COR-L47 (cell line): ENCODE data around the gene PDGFD.

Experiments
- DNase-seq: peaks from one replicate; lab custom pipeline; 2025; lab: John Stamatoyannopoulos, UW

PDGFD gene

DNA sequence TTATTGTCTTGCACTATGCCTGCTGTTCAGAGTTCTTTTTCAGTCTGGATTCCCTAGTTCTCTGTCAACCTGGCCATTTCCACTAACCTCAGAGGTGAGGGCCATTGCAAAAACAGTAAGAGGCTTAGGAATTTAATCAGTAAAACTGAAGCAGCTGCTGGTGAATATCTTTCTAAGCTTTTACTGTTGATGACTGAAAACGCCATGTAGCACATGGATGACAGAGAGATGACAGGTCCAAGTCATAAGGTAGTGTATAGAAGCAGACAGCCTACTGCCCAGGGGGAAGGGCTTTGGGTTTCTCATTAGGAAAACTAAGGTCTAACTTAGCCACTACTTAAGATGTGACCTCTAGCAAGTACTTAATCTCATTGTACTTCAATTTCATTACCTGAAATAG lies 280.1 kb downstream of the PDGFD start:
- no peak for DNase-seq

DNA sequence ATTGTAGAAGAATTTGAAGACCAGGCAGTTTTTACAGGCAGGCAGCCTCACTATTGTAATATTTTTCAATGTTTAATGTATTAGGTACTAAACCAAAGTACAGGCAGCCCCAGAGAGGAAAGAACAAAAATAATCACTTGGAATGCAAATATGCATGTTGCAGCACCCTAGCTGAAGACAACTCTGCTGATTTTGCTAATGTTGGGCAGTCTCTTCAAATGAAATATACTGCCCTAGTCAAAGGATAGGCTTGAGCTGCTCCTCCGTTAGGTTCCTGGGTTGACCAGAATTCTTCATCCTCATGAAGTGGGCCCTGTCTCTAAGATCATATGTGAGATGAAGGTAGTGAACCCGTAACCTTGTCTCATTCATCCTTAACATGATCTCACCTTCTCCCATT lies 280.7 kb downstream of the PDGFD start:
- DNase-seq = no peak

DNA sequence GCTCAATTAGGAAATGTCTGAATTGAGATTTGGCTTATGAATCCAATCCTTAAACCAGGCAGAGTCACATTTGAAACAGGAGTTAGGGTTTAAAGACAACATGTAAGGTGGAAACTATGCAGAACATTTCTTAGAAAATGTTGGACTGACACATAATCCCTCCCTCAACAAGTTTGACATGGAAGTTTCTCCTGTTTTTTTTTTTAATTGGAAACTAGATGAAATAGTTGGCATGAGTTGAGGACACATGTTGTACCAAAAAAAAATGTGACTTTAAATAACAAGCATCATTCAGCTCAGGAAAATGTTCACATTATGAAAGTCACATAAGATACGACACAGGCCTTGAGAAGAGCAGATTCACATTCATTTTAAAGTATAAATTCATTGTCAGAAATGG lies 282.4 kb downstream of the PDGFD start:
- no peak for DNase-seq

DNA sequence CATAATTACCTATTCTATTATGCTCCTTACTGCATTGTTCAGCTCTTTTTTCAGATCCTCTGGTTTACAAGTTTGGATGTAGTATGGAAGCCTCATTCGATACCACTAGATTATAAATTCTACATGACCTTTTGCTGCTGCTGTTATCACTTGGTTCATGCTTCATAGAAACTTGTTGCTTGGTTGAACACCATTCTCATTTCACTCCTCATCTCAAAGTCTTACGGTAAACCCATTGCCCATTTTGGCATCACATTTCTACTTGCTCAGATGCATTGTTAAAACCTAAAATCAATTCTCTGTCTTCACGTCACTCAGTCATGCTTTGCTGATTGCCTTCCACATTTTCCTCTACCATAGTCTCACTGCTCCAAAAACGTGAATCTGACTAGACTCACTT lies 283.0 kb downstream of the PDGFD start:
- DNase-seq = no peak

DNA sequence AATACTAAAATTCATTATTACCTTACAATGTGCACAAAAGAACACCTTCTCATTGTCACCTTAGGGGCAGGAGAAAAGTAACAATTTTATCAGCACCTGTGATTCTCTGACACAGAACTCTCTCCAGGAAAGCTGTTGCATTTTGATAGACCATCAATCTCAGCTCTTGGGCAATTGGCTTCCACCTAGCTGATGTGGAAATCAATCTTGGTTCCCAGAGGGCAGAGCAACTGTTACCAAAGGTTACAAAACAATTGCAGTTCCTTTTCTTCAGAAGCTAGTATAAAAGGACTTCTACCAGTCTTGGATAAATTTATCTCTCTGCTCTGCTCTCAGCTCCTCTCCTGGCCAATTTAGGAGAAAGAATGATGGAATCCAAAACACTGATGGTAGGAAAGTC lies 285.3 kb downstream of the PDGFD start:
- DNase-seq = no peak

DNA sequence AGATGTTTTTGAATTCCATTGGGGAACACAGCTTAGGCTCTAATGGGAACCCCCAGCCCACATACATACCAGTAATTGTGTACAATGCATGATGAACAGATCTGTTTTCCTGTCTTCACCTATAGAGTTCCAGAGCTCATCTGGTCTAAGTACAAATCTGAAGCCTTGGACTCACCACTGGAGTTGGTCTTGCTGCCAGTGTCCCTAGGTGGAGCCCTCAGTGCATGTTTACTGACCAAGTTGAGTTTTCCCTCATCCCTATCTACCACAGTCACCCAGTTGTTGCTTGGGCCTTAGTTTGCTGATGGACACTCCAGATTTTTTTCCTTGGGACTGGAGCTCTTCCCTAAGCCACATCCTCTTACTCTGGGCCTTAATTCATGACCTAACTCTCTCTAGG lies 286.7 kb downstream of the PDGFD start:
- no peak for DNase-seq

DNA sequence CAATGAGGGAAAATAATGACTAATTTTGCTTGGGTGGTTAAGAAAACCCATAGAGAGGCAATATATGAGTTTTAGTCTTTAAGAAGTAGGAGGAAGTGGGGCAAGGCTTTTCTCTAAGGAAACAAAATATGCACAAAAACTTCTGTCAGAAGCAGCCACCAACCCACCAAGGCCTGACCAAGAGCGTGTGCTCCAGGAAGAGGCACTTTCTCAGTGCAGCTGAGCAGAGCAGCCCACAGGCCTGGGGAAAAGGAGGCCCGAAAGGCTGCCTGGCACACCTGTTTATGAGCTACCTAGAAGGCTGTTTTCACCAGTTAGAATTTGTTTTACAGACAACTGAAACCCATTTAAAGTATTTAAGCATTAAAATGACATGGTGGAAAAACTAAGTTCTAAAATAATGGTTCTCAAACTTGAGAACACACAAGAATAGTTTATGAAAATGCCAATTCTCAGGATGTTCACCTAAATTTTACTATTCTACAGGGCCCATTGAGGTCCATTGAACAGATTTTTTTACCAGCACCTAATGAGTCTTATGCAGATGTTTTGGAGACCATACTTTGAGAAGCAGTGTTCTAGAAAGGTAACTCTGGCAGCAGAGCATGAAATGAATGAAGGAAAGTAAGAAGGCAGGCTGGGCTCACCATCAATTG lies 288.0 kb downstream of the PDGFD start:
- no peak for DNase-seq

DNA sequence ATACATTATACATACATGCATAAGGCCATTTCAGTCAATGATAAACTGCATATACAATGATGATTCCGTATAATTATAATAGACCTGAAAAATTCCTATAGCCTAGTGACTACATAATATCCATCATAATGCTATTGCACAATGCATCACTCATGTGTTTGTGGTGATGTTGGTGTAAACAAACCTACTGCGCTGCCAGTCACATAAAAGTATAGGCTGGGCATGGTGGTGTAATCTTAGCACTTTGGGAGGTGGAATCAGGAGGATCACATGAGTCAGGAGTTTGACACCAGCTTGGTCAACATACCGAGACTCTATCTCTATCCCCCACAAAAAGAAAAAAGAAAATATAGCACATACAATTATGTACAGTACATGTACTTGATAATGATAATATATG lies 291.2 kb downstream of the PDGFD start:
- no peak for DNase-seq

DNA sequence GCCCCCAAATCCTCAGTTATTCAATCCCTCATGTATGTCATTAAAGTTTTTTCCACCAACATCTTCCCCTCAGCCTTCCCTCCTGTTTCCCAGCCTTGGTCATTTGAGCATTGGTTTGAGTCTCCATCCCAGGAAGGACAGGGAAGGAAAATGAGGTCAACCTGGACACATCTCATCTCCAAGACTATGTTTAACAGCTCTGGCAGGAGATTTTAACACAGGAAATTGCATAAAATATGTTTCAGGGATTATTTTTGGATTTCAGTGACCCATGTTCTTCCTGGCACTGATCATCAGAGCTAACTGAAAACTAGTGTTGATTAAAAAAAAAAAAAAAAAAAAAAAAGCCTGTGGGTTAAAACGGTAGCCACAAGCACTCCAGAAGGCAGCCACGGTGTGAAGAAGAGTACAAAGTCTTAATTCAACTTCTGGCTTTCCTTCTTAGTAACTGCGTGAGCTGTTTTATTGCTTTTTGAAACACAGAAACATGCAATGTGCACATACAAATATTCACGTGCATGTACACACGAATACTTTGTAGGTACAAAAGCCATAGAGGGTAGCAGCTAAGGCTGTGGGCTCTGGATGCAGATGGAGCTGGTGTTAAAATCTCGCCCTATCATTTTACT lies 291.9 kb downstream of the PDGFD start:
- no peak for DNase-seq

DNA sequence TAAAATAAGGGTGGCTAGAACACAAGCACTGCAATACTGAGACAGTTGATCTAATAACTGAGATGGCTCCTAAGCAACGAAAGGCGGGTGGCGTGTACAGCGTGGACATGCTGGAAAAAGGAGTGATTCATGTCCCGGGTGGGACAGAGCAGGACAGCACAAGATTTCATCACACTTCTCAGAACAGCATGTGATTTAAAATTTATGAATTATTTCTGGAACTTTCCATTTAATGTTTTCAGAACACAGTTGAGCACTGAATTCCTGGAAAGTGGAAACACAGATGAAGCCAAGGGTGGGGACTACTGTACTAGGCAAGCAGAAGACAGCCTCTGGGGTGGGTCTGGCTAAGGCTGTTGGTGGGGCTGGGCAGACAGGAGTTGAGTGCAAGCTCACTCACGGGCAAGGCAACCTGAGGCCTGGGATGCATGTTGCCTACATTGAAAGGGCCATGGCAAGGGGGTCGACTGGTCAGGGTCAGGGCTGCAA lies 293.1 kb downstream of the PDGFD start:
- no peak for DNase-seq

DNA sequence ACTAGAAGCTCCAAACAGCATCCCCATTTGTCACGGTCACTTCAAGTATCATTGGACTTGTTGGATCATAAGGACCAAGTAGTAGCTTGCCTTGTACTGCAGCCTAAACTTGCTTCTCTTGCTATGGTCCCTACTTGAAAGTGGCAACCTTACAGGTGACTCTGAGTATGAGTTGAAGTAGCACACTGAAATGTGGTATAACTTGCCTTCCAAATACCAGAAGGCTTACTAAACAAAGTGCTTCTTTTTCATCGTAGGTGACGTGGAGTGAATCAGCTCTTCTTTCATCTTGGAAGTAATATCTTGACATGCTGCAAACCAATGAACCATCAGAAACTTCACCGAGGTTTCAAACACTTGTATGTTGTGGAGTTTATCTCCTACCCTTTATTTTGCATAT lies 296.5 kb downstream of the PDGFD start:
- no peak for DNase-seq

DNA sequence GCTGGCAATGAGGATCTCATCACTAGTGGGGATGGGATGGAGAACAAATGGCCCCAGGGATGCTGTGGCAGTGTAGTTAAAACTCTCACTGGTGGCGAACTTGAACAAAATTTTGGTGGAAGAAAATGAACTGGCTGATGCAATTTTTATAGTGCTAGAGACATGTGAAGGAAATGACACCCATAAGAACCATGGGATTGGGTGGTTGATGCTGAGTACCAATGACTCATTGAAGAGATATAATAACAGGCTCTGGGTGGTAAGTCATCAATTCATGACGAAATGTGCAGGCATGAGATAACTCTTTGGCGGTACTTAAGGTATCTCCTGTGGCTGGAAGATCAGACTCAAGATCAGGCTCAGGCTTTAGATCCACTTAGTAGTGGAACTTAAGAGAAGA lies 300.4 kb downstream of the PDGFD start:
- DNase-seq = no peak

DNA sequence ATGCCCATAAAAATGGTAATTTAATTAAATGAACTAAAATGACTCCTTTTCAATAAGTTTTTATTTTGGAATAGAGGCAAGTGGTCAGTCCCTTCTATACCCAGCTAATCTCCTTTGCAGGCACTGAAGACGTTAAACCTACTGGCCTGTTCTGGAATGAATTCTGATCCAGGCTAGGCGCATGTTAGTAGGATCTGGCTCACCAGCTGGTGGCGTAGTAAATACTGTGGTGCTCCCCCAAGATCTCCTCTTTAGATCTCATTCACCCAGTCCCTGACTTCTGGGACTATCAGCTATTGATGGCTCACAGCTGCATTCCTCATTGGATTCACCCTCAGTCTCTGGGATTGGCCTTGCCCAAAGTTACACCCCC lies 301.2 kb downstream of the PDGFD start:
- DNase-seq = no peak

DNA sequence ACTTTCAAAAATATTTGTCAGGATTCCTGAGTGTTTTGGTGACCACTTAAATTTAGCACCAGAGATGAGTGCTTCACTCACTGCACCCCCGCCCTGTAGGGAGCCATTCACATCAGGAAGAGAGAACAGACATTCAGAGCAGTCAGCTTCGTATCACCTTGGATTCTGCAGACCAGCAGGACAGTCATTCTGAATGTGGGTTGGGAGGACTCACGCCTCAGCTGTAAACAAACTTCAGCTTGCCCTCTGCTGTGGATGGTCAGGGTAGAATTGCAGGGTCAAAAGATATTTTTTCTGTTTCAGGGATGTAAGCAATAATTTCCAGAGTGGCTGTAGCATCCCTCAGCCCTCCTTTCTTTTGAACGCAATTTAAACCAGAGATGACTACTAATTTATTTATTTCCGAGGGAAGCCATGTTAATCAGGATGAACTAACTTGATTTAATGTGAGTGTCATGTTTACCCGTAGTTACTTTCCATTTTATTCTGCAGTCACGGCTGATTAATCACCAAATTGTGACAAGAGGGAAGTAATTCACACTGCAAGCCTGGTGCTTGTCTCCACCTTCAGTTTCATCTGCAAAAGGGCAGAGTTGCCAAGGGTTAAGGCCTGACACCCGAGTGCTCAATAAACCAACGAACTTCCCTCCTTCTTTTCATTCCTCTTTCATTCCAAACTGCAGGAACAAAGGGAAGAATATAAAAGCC lies 301.7 kb downstream of the PDGFD start:
- DNase-seq = no peak
